Caco-2 (cell line): ENCODE measurements around the gene AGMO. TPM values are rescaled to one million over a fixed set of nuclear protein-coding genes. Genes with fewer than 3 reads are reported as not detected.

Source experiments
- BruUV-seq: library from RNA; stranded (reverse); fragments of 400-500 nt; replicated peaks from 2 replicates; lab custom pipeline; 2021; lab: Mats Ljungman, UMichigan
- CTCF ChIA-PET: fragments of 300-600 bp; sonication (Branson Sonifier 250); formaldehyde crosslinking; loops from one replicate; lab custom pipeline; 2022; ENCODE audit warnings: antibody characterized with exemption; lab: Charles Lee
- POLR2A ChIA-PET: fragments of 300-600 bp; sonication (Branson Sonifier 250); formaldehyde crosslinking; loops from one replicate; lab custom pipeline; 2022; ENCODE audit warnings: antibody characterized with exemption; lab: Charles Lee
- DNase-seq, 2 experiments: peaks; one replicate each; pipeline versions ENCODE4 v3.0.0 to v3.0.0-alpha.2; 2020 to 2022
- H3K27me3 ChIP-seq: replicated peaks from 2 replicates; pipeline ENCODE4 v1.6.0; 2011; ENCODE audit warnings: low read length; ENCODE audit not compliant: control insufficient read depth, insufficient read depth
- H3K36me3 ChIP-seq: 2 replicates; pipeline ENCODE4 v1.5.1; 2011; ENCODE audit warnings: low read length; ENCODE audit not compliant: control insufficient read depth, insufficient read depth
- H3K4me1 ChIP-seq: fragments of 250-450 bp; sonication (Bioruptor Pico); 2 replicates; pipeline ENCODE4 v1.5.1; 2020; ENCODE audit warnings: mild to moderate bottlenecking
- H3K4me3 ChIP-seq: 2 replicates; pipeline ENCODE4 v1.5.1; 2011; ENCODE audit warnings: low read depth, mild to moderate bottlenecking, control low read depth, low read length
- H3K9me3 ChIP-seq: fragments of 250-450 bp; sonication (Bioruptor Pico); 2 replicates; pipeline ENCODE4 v1.5.1; 2020; ENCODE audit warnings: mild to moderate bottlenecking, moderate library complexity
- H3K27ac Mint-ChIP-seq: one replicate; pipeline ENCODE4 v1.8.0; 2022; ENCODE audit warnings: mixed read lengths; ENCODE audit not compliant: unreplicated experiment
- H3K27me3 Mint-ChIP-seq: one replicate; pipeline ENCODE4 v1.8.0; 2022; ENCODE audit warnings: mixed read lengths; ENCODE audit not compliant: insufficient read depth, unreplicated experiment
- H3K36me3 Mint-ChIP-seq: one replicate; pipeline ENCODE4 v1.8.0; 2022; ENCODE audit warnings: mild to moderate bottlenecking, mixed read lengths; ENCODE audit not compliant: insufficient read depth, unreplicated experiment
- H3K4me1 Mint-ChIP-seq: one replicate; pipeline ENCODE4 v1.8.0; 2022; ENCODE audit warnings: low read depth, mixed read lengths; ENCODE audit not compliant: unreplicated experiment
- H3K4me3 Mint-ChIP-seq: one replicate; pipeline ENCODE4 v1.8.0; 2022; ENCODE audit warnings: mild to moderate bottlenecking, moderate library complexity, mixed read lengths; ENCODE audit not compliant: unreplicated experiment
- H3K9me3 Mint-ChIP-seq: one replicate; pipeline ENCODE4 v1.8.0; 2022; ENCODE audit warnings: mixed read lengths; ENCODE audit not compliant: unreplicated experiment
- intact Hi-C: fragments of 100-400 bp; cut with micrococcal nuclease; formaldehyde crosslinking; loops from one replicate; pipeline ENCODE4 v1.10.0; 2022; ENCODE audit not compliant: unreplicated experiment
- total RNA-seq: library from RNA; stranded (reverse); gene quantifications from 2 replicates; pipeline ENCODE4 v1.2.3, GENCODE V29; 2022
- TF ChIP-seq, protein P1 (sequence below), 2 experiments: fragments of 200-600 bp in 1 of 2; IDR thresholded peaks; 1 replicate in 1 of 2; 2 replicates in 1 of 2; pipeline versions ENCODE4 v1.5.1 to v1.8.0; 2011 to 2022; ENCODE audit warnings: antibody characterized with exemption in 1 of 2, control low read depth in 1 of 2, inconsistent platforms in 1 of 2, low read depth in 1 of 2, low read length in 1 of 2, mild to moderate bottlenecking in 1 of 2, moderate library complexity in 1 of 2; ENCODE audit not compliant: insufficient read depth in 1 of 2, severe bottlenecking in 1 of 2, unreplicated experiment in 1 of 2

Gene AGMO
- total RNA-seq, 1 experiment from 2014 or later = 0.16 TPM

DNA sequence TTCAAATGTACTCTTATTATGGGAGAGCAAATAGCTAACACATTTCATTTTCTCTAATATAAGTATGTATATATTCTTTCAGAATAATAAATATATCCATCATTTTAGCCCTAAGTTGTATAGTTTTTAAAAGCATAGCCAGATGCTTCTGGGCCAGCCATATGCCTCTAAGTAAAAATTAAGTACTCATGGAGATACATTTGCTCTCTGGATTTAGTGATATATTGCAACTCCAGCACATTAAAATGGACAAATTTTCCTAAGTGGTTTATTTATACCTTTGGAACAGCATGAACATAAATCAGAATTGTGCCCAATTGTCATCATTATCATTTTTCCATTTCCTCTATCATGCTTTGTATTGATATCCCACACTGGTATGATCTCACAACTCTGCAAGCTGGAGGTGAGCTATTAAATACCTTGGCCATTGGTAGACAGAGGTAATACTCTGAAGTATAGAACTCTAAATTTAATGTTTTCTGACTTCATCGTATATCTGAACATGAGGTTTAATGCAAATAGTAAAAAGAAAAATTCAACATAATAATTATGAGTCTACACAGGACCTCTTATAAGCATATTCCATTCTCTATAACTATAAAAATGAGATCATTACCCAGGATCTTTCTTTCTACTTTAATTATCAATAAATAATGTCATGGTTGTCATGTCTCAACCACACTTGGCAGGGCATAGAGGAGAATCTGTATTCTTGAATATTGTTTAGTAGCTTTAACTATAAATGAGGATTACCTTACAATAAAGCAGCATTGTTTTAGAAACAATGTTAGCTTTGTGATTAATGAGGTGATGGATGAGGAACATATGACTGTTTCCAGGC is 90.8 kb downstream of the AGMO start:
- Histone ChIP-seq H3K4me3 (no peak overlapping the region), H3K27me3 (no peaks in the 10 kb centered on the region), H3K36me3 (no peaks in the 10 kb centered on the region), H3K4me1 (no peaks in the 10 kb centered on the region), H3K9me3 (no peaks in the 10 kb centered on the region)
- H3K27ac Mint-ChIP-seq = no peak overlapping the region
- POLR2A ChIA-PET = no interaction called here
- H3K4me3 Mint-ChIP-seq = no peak overlapping the region
- CTCF ChIA-PET = no interaction called here
- no peaks in the 10 kb centered on the region for H3K9me3 Mint-ChIP-seq
- no peak for DNase-seq
- intact Hi-C loops = no loop called here
- no TSS peak for BruUV-seq
- peaks cover 9% of the 10 kb centered on the region for H3K27me3 Mint-ChIP-seq
- TF ChIP-seq, protein P1, sequence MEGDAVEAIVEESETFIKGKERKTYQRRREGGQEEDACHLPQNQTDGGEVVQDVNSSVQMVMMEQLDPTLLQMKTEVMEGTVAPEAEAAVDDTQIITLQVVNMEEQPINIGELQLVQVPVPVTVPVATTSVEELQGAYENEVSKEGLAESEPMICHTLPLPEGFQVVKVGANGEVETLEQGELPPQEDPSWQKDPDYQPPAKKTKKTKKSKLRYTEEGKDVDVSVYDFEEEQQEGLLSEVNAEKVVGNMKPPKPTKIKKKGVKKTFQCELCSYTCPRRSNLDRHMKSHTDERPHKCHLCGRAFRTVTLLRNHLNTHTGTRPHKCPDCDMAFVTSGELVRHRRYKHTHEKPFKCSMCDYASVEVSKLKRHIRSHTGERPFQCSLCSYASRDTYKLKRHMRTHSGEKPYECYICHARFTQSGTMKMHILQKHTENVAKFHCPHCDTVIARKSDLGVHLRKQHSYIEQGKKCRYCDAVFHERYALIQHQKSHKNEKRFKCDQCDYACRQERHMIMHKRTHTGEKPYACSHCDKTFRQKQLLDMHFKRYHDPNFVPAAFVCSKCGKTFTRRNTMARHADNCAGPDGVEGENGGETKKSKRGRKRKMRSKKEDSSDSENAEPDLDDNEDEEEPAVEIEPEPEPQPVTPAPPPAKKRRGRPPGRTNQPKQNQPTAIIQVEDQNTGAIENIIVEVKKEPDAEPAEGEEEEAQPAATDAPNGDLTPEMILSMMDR (IDR thresholded peaks at IDR 0.05; ENCODE audit: insufficient read depth in 1 of 2, low read depth in 1 of 2, low read length in 1 of 2, severe bottlenecking in 1 of 2, unreplicated experiment in 1 of 2) = no peak
- H3K36me3 Mint-ChIP-seq = no peaks in the 10 kb centered on the region
- H3K4me1 Mint-ChIP-seq = no peaks in the 10 kb centered on the region

- no peaks in the 10 kb centered on the region for H3K9me3 ChIP-seq
- intact Hi-C loops = no loop called here
Observed at GRCh38 chr7:15464667-15465121, 97.1 kb downstream of the AGMO start.

GRCh38 chr7:15463801-15464666 is 97.8 kb downstream of the AGMO start:
- H3K4me3 Mint-ChIP-seq = no peak overlapping the region
- no peaks in the 10 kb centered on the region for H3K36me3 Mint-ChIP-seq
- BruUV-seq = no TSS peak
- no peaks in the 10 kb centered on the region for H3K9me3 Mint-ChIP-seq
- TF ChIP-seq, protein P1 (IDR thresholded peaks at IDR 0.05; ENCODE audit: insufficient read depth in 1 of 2, low read depth in 1 of 2, low read length in 1 of 2, severe bottlenecking in 1 of 2, unreplicated experiment in 1 of 2) = no peak
- H3K27me3 Mint-ChIP-seq = no peaks in the 10 kb centered on the region
- ChIA-PET POLR2A (no interaction called here), CTCF (no interaction called here)
- no peaks in the 10 kb centered on the region for H3K4me1 ChIP-seq
- DNase-seq = no peak
- H3K9me3 ChIP-seq = no peaks in the 10 kb centered on the region
- intact Hi-C loops = no loop called here
- H3K27me3 ChIP-seq = no peaks in the 10 kb centered on the region; the same call in 1 of the 2 replicates
- H3K36me3 ChIP-seq = no peaks in the 10 kb centered on the region
- H3K4me3 ChIP-seq = no peak overlapping the region
- H3K27ac Mint-ChIP-seq = no peak overlapping the region
- no peaks in the 10 kb centered on the region for H3K4me1 Mint-ChIP-seq

More at GRCh38 chr7:15464667-15465121, 97.1 kb downstream of the AGMO start:
- H3K36me3 Mint-ChIP-seq = no peaks in the 10 kb centered on the region
- no TSS peak for BruUV-seq
- no peaks in the 10 kb centered on the region for H3K4me1 ChIP-seq
- no peak overlapping the region for H3K4me3 ChIP-seq
- no peaks in the 10 kb centered on the region; the same call in 1 of the 2 replicates for H3K27me3 ChIP-seq
- TF ChIP-seq, protein P1 (IDR thresholded peaks at IDR 0.05; ENCODE audit: insufficient read depth in 1 of 2, low read depth in 1 of 2, low read length in 1 of 2, severe bottlenecking in 1 of 2, unreplicated experiment in 1 of 2) = no peak
- H3K27me3 Mint-ChIP-seq = peaks cover 3% of the 10 kb centered on the region
- H3K4me1 Mint-ChIP-seq = no peaks in the 10 kb centered on the region
- H3K36me3 ChIP-seq = no peaks in the 10 kb centered on the region
- DNase-seq = no peak
- ChIA-PET POLR2A (no interaction called here), CTCF (no interaction called here)
- no peaks in the 10 kb centered on the region for H3K9me3 Mint-ChIP-seq
- no peak overlapping the region for H3K27ac Mint-ChIP-seq
- H3K4me3 Mint-ChIP-seq = no peak overlapping the region
